ENCODE results near the gene KCNQ1.

DNA sequence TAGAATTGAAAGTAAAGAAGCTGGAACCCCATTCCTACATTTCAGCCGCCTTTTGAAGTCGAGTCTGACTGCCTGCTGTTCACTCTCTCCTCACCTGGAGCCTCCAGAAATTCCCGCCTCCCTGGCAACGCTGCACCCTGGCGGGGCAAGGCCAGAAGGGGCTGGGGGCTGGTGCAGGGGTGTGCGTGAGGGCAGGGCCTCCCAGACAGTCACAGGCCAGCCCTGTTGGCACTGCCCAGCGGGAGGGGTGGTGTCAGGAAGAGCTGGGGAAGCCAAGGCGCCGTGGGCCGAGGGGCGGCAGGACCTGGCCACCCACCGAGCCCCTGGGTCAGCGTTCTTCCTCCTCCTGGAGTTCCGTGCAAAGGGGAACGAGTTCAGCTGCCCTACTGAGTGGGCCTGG lies 131.7 kb downstream of the KCNQ1 start:
- TF ChIP-seq, protein P1, sequence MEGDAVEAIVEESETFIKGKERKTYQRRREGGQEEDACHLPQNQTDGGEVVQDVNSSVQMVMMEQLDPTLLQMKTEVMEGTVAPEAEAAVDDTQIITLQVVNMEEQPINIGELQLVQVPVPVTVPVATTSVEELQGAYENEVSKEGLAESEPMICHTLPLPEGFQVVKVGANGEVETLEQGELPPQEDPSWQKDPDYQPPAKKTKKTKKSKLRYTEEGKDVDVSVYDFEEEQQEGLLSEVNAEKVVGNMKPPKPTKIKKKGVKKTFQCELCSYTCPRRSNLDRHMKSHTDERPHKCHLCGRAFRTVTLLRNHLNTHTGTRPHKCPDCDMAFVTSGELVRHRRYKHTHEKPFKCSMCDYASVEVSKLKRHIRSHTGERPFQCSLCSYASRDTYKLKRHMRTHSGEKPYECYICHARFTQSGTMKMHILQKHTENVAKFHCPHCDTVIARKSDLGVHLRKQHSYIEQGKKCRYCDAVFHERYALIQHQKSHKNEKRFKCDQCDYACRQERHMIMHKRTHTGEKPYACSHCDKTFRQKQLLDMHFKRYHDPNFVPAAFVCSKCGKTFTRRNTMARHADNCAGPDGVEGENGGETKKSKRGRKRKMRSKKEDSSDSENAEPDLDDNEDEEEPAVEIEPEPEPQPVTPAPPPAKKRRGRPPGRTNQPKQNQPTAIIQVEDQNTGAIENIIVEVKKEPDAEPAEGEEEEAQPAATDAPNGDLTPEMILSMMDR (IDR thresholded peaks at IDR 0.05) = no peak
- TF ChIP-seq POLR2A (IDR thresholded peaks at IDR 0.05) = no peak

All from body of pancreas (tissue), 4 donors.